HG03342 (cell line): ENCODE measurements around the gene ZNF768.
"Not testable (repeated sequence)": the region's sequence is repeated elsewhere in the genome, so short reads cannot be mapped to it uniquely, and the experiment has no call there.

ENCODE experiments used
- ATAC-seq: cut with Tn5 transposase; IDR thresholded peaks from one replicate; pipeline ENCODE4 v1.9.1; 2021; ENCODE audit warnings: mild to moderate bottlenecking, moderate library complexity; ENCODE audit not compliant: unreplicated experiment

Gene ZNF768

DNA sequence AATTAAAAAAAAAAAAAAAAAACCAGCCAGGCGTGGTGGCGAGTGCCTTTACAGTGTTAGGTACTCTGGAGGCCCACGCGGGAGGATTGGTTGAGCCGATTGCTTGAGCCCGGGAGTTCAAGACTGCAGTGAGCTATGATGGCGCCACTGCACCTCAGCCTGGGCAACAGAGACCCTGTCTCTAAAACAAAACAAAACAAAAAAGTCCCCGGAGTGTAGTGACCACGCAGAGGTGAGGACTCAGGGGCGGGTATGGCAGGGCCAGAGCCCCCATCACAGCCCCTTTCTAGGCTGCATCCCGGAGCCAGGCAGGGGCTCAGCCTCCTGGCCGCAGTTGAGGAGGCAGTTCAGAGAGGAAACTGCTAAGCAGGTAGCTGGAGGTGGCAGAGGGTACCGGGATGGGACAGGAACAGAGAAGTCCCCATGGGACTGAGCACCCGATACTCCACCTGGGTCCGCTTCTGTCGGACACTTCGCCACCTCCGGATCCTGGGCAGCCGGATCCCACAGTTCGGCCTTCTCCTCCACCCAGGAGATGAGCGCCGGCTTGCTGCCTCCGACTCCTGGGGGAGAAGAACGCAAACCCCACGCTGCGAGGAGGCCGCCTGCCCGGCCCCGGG is 7.5 kb upstream of the ZNF768 start:
- ATAC-seq: peak; percentile 17

DNA sequence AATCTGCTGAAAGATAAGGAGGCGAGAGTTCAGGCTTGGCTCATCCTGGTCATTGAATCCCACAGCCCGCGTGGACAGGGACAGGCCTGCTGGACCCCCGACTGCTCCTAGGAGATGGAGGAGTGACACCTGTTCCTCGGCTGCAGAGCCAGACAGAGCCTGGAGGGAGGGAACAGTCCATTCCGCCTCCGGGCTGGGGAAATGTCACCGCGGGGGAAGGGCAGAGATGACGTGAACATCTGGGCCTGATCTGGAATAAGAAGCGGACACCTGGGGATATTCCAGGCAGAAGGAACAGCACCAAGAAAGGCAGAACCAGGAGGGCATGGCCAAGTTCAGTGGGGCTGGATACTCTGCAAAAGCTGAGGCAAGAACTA is 6.8 kb upstream of the ZNF768 start:
- ATAC-seq: no peak

DNA sequence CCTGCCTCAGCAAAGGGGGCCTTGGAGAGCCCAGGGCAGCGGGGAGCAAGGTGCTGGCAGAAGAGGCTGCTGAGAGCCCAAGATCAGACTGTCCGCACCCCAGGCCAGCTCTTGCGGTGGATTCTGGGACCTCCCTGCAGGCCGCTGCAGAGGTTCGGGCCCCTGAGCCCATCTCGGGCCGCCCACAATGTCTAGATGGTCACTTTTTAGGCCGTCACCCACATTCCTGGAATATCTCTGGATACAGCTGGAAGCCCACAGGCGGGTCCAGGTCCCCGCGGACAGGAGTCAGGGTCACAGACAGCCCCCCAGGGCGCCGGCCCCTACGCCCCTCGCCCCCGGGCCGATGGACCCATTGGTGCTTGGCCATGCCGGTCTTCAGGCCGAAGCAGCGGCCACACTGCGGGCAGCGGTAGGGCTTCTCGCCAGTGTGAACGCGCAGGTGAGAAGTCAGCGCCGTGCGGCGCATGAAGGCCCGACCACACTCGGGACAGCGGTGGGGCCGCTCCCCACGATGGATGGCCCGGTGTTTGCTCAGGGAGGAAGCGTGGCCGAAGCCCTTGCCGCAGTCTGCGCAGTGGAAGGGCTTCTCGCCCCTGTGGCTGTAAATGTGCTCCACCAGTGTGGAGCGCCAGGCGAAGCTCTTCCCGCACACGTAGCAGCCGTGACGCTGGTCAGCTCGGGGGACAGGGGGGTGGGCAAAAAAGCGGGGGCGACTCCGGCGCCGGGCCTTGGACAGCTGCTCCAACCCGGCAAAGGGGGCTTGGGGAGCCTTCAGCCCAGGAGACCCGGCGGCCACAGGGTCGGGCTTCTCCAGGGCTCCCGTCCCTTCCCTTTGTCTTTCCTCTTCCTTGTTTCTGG is 6.1 kb upstream of the ZNF768 start:
- ATAC-seq: no peak

DNA sequence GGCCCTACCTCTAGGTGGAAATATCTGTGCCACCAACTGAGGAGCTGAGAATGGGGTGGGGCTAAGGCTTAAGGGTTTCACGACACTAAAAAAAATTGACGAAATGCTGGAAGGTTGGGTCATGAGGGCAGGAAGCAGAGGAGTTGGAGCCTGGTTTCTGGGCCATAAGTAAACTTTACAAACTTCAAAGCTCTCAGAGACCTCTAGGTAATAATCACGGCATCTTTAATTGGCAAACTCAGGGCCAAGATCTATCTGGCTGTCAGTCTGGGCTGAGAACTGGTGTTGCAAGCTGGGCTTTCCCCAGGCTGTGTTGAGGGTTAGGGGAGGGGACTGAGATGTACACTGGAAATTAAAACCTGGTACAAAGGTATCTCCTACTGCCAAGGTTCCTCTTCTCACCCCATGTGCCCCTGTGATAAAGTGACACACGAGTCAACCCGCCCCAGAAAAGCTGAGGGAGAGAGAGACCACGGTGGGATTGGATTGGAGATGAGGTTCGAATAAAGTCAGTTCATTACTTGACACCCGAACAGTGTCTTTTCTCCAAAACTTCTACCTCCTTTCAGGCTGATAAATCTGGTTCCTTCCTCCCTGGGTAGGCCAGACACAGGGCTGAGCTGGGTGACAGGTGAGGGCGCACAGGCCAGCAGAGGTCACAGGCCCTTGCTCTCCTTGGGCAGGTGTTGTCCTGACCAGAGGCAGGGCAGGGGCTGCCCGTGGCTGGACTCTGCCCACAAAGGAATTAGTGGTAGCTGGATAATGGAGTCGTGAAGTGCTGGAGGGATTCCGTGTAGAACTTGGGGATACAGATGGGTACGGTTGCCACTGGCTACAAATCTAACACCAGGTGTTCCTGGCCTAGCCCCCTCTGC is 4.0 kb upstream of the ZNF768 start:
- no peak for ATAC-seq

DNA sequence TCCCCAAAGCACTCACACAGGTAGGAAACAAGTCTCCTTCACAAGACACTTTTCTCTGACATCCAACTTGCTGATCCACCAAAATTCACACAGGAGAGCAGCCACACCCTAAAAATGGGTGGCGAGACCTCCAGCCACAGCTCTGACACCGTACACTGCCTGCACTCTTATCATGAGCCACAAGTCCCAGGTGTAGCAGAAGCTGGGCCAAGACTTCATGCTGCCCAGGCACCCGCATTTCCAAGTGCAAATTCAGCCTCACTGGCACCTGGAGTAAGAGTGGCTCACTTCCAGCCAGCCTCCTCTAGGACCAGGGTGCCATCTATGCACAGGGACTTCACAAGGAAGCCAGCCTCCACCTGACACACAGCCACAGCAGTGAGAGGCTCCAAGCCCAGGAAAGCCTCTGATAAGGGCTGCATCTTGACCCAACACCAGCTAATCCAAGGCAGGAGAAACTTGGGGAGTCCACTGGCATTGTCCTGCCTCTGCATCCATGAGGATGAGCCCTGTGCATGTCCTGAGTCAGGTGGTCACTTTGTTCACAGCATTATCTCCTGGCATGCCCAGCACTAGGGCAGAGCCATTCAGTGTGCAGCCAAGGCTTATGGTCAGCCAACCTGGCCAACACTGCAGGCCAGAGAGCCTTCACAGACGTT is 2.6 kb upstream of the ZNF768 start:
- no peak for ATAC-seq

DNA sequence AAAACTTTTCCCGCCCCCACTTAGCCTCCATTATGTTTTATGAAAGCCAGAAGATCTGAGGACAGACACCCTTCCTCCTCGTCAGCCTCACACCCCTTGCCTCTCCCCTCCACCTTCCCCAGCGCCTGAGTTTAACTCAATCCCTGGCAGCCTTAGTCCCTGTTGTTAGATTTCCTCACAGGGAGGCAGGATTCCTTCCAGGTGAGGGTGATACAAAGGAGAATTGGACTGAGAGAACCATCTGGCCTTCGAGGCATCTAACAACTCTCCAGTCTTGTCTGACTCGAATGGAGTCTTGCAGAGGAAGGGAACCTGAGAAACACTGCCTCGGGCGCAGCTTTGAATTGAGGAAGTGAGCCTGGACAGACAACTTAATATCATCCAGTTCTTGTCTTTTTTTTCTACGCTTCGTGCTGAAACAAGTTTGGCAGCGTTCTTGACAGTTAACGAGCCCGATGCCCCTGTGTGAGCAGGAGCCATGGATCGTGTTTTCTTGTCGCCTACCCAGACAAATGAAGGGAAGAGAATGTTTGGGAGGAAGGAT is 1.3 kb upstream of the ZNF768 start:
- no peak for ATAC-seq

DNA sequence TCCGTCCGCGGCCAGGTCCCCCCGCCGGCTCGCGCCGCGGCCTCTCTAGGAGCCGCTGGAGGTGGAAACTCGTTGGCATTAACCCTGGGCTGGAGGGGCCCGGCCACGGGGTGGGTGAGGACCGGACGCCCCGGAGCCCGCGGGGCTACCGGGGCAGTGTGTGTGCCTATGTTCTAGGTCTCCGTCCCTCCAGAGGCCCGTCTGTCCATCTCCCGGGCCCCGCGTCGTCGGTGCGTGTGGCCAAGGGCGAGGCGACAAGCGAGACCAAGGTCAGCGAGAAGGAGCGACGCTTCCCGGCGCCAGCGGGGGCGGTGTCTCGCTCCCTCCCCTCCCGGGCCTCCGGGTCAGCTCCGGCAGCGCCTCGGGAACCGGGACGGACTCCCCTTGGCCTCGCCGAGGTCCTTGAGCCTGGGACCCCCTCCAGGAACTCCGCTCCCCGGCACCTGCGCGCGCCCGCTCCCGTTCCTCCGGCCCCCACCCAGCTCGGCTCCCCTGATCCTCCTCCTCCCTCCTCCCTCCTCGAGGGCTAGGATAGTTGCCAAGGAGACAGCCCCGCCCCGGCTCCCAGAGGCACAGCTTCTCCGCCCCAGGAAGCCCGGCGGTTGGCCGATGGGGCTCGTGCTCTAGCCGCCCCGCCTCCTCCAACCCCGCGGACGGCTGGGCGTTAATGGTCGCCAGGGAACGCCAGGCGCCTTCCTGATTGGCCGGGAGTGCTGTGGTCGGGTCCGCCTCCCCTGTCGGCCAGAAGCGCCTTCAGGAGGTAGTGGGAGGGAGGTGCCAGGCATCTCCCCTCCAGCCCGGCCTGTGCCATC is 663 bp upstream of the ZNF768 start:
- peak; percentile 79 for ATAC-seq

DNA sequence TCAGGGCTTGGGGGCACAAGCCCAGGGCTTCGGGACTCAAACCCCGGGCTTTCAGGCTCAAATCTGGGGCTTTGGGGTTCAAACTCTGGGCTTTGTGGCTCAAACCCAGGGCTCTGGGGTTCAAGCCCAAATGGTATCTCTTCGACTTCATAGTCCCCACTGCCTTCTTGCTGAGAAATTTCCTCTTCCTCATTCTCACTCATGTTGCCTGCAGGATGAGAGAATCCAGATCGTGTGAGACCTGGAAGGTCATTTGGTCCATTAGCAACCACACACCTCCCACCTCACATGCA is 576 bp downstream of the ZNF768 start:
- no peak for ATAC-seq

DNA sequence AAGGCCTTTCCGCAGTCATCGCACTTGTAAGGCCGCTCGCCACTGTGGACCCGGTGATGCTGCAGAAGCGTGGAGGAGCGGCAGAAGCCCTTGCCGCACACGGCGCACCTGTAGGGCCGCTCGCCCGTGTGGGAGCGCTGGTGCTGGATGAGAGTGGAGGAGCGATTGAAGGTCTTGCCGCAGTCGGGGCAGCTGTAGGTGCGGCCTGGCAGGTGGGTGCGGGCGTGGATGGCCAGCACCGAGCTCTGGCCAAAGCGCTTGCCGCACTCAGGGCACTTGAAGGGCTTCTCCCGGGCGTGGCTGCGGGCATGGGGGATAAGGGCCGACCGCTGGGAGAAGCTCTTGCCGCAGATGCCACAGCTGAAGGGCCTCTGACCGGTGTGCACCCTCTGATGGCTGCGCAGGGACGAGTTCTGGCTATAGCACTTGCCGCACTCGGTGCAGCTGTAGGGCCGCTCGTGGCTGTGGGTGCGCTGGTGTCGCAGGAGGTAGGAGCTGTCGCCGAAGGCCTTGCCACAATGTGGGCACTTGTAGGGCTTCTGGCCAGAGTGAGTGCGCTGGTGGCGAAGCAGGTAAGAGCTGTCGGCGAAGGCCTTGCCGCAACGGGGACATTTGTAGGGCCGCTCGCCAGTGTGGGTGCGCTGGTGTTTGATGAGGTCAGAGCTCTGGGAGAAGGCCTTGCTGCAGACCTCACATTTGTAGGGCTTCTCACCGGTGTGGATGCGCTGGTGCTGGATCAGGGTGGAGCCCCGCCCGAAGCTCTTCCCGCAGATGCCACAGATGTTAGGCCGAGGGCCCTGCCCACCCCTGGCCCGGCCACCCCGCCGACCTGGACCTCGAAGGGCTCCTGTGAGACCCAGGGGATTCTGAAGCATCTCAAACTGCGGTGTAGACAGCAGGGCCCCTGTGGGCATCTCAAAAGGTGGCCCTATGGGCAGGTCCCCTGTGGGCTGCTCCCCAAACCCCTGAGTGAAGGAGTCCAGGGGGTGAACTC is 1.5 kb downstream of the ZNF768 start:
- ATAC-seq: no peak

DNA sequence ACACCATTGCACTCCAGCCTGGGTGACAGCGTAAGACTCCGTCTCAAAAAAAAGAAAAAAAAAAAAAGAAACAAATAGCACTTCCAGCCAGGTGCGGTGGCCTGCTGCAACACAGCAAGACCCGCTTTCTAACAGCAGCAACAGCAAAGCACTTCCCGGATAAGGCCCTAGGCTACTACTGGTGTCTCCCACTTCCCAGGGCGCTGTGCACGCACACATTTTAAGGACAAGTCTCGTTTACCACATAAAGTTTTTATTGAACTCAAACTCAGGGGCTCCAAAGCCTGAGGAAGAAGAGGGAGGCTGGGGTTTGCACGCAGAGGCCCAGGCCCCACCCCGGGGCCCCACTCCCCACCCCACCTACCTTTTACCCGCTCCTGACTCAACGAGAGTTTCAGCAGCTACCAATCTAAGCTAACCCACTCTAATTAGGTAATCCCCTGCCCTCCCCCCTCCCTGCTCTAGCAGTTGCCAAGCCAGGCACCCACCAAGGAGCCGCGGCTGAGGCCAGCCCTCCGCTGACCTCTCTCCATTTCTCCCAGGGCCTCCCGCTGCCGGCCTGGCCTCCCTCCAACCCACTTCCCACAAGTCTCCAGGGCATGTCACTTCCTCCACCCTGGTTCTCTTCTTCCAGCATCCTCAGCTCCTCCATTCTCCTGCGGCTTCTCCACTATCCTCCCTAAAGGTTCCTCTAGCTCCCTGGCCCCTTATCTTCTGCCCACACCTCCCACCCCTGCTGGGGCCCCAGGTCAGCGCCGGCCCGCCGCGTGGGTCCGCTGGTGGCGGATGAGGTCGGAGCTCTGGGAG is 2.4 kb downstream of the ZNF768 start:
- ATAC-seq: no peak

DNA sequence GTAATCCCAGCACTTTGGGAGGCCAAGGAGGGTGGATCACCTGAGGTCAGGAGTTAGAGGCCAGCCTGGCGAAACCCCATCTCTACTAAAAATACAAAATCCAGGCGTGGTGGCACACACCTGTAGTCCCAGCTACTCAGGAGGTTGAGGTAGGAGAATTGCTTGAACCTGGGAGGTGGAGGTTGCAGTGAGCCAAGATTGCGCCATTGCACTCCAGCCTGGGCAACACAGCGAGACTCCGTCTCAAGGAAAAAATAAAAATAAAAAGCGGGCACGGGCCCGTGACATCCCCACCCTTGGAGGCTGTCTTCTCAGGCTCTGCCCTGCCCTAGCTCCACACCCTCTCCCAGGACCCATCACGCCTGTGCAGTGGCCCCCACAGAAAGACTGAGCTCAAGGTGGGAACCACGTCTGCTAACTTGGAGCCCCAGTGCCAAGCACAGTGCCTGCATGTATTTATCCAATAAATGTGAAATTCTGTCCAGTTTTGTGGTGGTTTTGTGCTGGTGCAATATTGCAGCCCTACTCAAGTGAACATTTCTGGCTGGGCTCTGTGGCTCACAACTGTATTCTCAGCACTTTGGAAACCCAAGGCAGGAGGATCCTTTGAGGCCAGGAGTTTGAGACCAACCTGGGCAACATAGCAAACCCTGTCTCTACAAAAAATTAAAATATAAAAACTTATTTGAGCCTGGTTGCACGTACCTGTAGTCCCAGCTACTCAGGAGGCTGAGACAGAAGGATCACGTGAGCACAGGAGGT is 3.5 kb downstream of the ZNF768 start:
- ATAC-seq: not testable (repeated sequence)

DNA sequence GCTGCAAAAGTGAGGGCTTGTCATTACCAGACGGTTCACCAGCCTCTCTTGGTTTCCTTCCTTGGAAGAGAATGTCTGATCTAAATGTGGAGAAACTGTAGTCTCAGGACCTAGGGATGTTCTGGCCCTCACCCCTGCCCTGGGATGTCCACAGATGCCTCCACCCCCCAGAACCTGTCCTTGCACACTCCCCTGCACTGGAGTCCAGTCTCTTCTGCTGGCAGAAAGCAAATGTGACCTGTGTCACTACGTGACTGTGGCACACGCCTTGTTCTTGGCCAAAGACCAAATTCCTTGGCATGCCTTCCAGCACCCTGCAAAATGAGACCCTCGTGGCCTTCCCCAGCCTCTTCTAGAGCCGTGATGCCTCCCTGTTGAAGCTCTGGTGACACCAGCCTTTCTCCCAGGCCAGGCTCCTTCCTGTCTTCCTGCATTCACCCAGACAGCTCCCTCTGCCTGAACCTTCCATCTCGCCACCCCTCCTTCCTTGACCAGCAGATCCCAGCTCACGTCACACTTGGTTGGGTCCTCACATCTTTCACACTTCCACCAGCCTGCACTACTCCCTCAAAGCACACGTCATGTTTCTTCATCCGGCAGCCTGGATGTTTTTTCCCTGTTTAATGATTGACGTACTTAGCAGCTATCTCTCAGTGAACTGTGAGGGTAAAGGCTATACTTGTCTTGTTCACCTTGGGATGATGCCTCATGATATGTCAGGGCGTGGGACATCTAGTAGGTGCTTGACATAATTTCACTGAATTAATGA is 4.3 kb downstream of the ZNF768 start:
- no peak for ATAC-seq

DNA sequence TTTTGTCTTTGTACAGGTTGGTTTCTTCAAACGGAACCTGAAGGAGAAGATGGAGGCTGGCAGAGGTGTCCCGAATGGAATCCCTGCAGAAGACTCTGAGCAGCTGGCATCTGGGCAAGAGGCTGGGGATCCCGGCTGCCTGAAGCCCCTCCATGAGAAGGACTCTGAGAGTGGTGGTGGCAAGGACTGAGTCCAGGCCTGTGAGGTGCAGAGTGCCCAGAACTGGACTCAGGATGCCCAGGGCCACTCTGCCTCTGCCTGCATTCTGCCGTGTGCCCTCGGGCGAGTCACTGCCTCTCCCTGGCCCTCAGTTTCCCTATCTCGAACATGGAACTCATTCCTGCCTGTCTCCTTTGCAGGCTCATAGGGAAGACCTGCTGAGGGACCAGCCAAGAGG is 4.9 kb downstream of the ZNF768 start:
- no peak for ATAC-seq

DNA sequence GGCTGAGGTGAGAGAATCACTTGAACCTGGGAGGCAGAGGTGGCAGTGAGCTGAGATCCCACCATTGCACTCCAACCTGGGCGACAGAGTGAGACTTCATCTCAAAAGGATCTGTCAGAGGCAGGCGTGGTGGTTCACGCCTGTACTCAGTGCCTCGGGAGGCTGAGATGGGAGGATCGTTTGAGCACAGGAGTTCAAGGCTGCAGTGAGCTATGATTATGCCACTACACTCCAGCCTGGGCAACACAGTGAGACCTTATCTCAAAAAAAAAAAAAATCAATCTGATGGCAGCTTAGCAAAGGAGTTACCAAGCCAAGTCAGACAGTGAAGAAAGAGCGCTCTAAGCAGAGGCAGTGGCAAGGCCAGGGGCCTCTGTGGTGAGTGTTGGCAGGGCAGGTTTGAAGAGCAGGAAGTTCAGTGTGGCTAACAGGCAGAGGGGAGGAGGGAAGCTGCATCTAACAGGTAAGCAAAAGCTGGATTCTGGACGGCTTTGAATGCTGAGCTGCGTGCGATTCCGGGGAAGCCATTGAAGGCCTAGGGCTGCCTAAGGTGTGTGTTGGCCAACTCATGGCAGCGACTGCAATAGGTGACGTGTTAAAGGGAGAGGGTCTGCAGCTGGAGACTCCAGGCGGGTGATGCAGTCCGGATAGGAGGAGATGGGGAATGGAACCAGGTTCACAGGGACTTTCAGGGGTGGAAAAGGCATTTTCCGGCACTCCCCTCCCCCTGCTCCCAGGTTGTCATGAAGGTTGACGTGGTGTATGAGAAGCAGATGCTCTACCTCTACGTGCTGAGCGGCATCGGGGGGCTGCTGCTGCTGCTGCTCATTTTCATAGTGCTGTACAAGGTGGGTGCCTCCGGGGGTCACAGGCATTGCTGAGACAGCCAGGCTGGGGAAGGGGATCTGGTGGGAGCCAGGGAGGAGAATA is 7.0 kb downstream of the ZNF768 start:
- no peak for ATAC-seq

DNA sequence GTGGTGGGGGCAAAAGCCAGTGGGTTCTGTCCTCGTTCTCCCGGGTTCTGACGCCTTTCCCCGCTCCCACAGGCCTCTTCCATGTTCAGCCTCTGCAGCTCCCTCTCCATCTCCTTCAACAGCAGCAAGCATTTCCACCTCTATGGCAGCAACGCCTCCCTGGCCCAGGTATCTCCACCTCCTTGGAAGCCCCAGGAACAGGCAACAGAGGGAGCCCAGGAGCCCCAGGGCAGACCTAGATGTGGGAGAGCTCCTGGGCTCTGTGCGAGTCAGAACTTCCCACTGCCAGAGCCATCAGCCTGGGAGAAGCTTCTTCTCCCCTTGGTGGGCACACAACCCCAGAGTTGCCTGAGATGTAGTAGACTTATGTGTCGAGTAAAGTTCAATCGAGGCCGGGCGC is 7.8 kb downstream of the ZNF768 start:
- ATAC-seq: no peak

DNA sequence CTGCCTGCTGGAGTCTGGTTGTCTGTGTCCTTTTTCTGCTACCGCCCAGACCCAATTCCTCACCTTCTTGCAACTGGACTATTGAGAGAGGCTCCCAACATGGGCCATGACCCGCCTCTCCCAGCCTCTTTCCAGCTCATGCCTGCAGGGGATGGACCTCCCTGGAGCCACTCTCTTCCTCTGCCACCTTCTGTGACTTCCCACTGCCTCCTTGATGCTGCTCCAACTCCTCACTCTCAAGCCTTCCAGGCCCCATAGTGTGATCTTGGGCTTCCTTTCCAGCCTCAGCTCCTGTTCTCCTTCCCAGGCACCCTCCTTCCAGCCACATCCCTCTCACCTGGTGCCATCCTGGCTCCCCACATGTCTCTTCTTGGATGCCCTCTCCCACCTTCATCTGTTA is 11.1 kb downstream of the ZNF768 start:
- no peak for ATAC-seq
